ENCODE measurements around the gene DNPH1. TPM values are rescaled to one million over a fixed set of nuclear protein-coding genes. Genes with fewer than 3 reads are reported as not detected.
A peak's percentile ranks its signal among the peaks of the same experiment; 100 is the strongest.

Gene DNPH1
- total and polyA plus RNA-seq, 9 of the 15 experiments (the other 6 are each of a cell fraction or from before 2014, with no cell fraction given): 7.3 to 300 (median 68.7) TPM

GRCh38 chr6:43247114-43247999, 18.1 kb upstream of the DNPH1 start (continued):
- TF ChIP-seq PTRF (tag; IDR thresholded peaks at IDR 0.05): no peak
- peak; percentile 26; the same call in 1 of the 2 replicates for TF ChIP-seq NR2C1 (IDR thresholded peaks at IDR 0.05)
- TF ChIP-seq NR2C1 (tag; IDR thresholded peaks at IDR 0.05): peak; percentile 89
- no peak for TF ChIP-seq SRSF3 (IDR thresholded peaks at IDR 0.05; ENCODE audit: insufficient read depth, low read length)
- no peak for TF ChIP-seq MEF2A (IDR thresholded peaks at IDR 0.05; ENCODE audit: control insufficient read depth, low read depth, low read length)
- no peak for TF ChIP-seq ZNF174 (CRISPR knock-in tag; IDR thresholded peaks at IDR 0.05)
- TF ChIP-seq HIVEP1 (CRISPR knock-in tag; IDR thresholded peaks at IDR 0.05): no peak
- TF ChIP-seq NFYB (IDR thresholded peaks at IDR 0.05; ENCODE audit: extremely low read depth, insufficient read length): no peak
- peak; percentile 83 for TF ChIP-seq LCOR (CRISPR knock-in tag; IDR thresholded peaks at IDR 0.05)
- no peak for TF ChIP-seq HMG20B (CRISPR knock-in tag; IDR thresholded peaks at IDR 0.05)
- no peak for TF ChIP-seq BRD4 (IDR thresholded peaks at IDR 0.05)
- TF ChIP-seq MTA2 (IDR thresholded peaks at IDR 0.05; ENCODE audit: low read depth): no peak
- no peak for TF ChIP-seq PREB (CRISPR knock-in tag; IDR thresholded peaks at IDR 0.05)
- no peak for TF ChIP-seq TCF7L2 (IDR thresholded peaks at IDR 0.05; ENCODE audit: low read depth, low read length)
- no peak for TF ChIP-seq E2F1 (CRISPR knock-in tag; IDR thresholded peaks at IDR 0.05)
- no peak for TF ChIP-seq ZFP30 (CRISPR knock-in tag; IDR thresholded peaks at IDR 0.05; ENCODE audit: borderline replicate concordance)
- TF ChIP-seq ZNF76 (CRISPR knock-in tag; IDR thresholded peaks at IDR 0.05; ENCODE audit: borderline replicate concordance): 0 out of 2 replicates have a peak, but pooled peaks have one; percentile 61
- no peak for TF ChIP-seq PRMT5 (CRISPR knock-in tag; IDR thresholded peaks at IDR 0.05)
- no peak for TF ChIP-seq ZNF41 (CRISPR knock-in tag; conservative IDR thresholded peaks at IDR 0.05)
- TF ChIP-seq TFAM (CRISPR knock-in tag; conservative IDR thresholded peaks at IDR 0.05): no peak
- no peak for TF ChIP-seq EWSR1 (IDR thresholded peaks at IDR 0.05; ENCODE audit: borderline replicate concordance, low read depth, partially characterized antibody)
- TF ChIP-seq MEF2D (tag; conservative IDR thresholded peaks at IDR 0.05; ENCODE audit: low read depth): no peak
- no peak for TF ChIP-seq ELK1 (CRISPR knock-in tag; IDR thresholded peaks at IDR 0.05)
- TF ChIP-seq CBX5 (IDR thresholded peaks at IDR 0.05; ENCODE audit: borderline replicate concordance, low read depth): no peak
- TF ChIP-seq, protein P1, sequence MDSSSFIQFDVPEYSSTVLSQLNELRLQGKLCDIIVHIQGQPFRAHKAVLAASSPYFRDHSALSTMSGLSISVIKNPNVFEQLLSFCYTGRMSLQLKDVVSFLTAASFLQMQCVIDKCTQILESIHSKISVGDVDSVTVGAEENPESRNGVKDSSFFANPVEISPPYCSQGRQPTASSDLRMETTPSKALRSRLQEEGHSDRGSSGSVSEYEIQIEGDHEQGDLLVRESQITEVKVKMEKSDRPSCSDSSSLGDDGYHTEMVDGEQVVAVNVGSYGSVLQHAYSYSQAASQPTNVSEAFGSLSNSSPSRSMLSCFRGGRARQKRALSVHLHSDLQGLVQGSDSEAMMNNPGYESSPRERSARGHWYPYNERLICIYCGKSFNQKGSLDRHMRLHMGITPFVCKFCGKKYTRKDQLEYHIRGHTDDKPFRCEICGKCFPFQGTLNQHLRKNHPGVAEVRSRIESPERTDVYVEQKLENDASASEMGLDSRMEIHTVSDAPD (CRISPR knock-in tag; IDR thresholded peaks at IDR 0.05): no peak
